ENCODE data around the gene TMIGD3.

DNA sequence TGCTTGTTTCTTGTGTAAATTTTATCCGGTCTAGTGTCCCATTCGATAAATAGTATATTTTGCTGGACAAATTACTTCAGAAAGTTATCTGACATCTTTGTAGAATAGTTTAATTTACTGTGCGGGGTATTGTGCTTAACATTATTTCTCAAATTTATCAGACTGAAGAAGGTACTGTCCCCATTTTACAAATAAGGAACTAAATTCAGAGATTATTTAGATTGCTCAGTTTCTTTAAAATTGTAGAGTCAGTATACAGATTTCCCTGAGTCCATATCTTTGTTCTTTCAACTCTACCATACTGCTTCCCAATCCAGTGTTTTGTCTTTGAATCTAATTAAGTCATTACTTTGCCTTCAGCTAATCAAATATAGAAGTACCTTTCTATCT, 47.8 kb downstream of the TMIGD3 start:
- TF ChIP-seq, protein P1, sequence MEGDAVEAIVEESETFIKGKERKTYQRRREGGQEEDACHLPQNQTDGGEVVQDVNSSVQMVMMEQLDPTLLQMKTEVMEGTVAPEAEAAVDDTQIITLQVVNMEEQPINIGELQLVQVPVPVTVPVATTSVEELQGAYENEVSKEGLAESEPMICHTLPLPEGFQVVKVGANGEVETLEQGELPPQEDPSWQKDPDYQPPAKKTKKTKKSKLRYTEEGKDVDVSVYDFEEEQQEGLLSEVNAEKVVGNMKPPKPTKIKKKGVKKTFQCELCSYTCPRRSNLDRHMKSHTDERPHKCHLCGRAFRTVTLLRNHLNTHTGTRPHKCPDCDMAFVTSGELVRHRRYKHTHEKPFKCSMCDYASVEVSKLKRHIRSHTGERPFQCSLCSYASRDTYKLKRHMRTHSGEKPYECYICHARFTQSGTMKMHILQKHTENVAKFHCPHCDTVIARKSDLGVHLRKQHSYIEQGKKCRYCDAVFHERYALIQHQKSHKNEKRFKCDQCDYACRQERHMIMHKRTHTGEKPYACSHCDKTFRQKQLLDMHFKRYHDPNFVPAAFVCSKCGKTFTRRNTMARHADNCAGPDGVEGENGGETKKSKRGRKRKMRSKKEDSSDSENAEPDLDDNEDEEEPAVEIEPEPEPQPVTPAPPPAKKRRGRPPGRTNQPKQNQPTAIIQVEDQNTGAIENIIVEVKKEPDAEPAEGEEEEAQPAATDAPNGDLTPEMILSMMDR (IDR thresholded peaks at IDR 0.05), result no peak
- TF ChIP-seq EZH2 (IDR thresholded peaks at IDR 0.05; ENCODE audit: borderline replicate concordance, insufficient read depth, low read depth, low read length, poor library complexity, severe bottlenecking), result no peak
